ENCODE measurements around the gene LRRC36. TPM values are rescaled to one million over a fixed set of nuclear protein-coding genes. Genes with fewer than 3 reads are reported as not detected.

LRRC36 gene
- total and polyA plus RNA-seq, 8 donors = 1.3 to 16.4 (median 2.4) TPM

- intact Hi-C loops (cut with DNase I) = no loop called here
- WGBS, 2 donors = 51 to 56% methylated on average over 2 of the region's 2 CpGs
- H3K4me3 ChIP-seq = no peak overlapping the region
- ATAC-seq (no peak), FAIRE-seq (no peak), DNase-seq (no peak)
- no peaks in the 10 kb centered on the region for H3K9me3 ChIP-seq
- H3K36me3 ChIP-seq = no peaks in the 10 kb centered on the region
- no peaks in the 10 kb centered on the region for H3K27me3 ChIP-seq
- no peak overlapping the region for H3K27ac ChIP-seq
- peaks cover 0 to 7% (median 0%) of the 10 kb centered on the region in 3 donors for H3K4me1 ChIP-seq
- no peak for TF ChIP-seq CTCF (IDR thresholded peaks at IDR 0.05)
Observed at GRCh38 chr16:67417333-67418061, 90.9 kb downstream of the LRRC36 start.

- no peak overlapping the region for H3K27ac ChIP-seq
- no peak for ATAC-seq
Observed at GRCh38 chr16:67419502-67419901, 92.9 kb downstream of the LRRC36 start.

GRCh38 chr16:67419931-67420330 is 93.3 kb downstream of the LRRC36 start:
- Histone ChIP-seq H3K4me1 (peaks cover 12 to 20% (median 13%) of the 10 kb centered on the region in 3 donors), H3K27me3 (no peaks in the 10 kb centered on the region), H3K4me3 (no peak overlapping the region), H3K9me3 (no peaks in the 10 kb centered on the region), H3K27ac (no peak overlapping the region), H3K36me3 (no peaks in the 10 kb centered on the region)
- no peak for TF ChIP-seq CTCF (IDR thresholded peaks at IDR 0.05)
- whole genome bisulfite sequencing, 2 donors = 77 to 79% methylated on average over 3 of the region's 3 CpGs
- ATAC-seq (no peak), FAIRE-seq (no peak), DNase-seq (no peak)
- intact Hi-C loops (cut with DNase I) = no loop called here

More at GRCh38 chr16:67419502-67419901, 92.9 kb downstream of the LRRC36 start:
- Histone ChIP-seq H3K4me1 (peaks cover 8 to 16% (median 9%) of the 10 kb centered on the region in 3 donors), H3K36me3 (no peaks in the 10 kb centered on the region), H3K9me3 (no peaks in the 10 kb centered on the region), H3K27me3 (no peaks in the 10 kb centered on the region), H3K4me3 (no peak overlapping the region)
- no peak for DNase-seq
- intact Hi-C loops (cut with DNase I) = no loop called here
- no peak for TF ChIP-seq CTCF (IDR thresholded peaks at IDR 0.05)
- FAIRE-seq = no peak
- WGBS, 2 donors = 88 to 95% methylated on average over 3 of the region's 3 CpGs

GRCh38 chr16:67421030-67421429 is 94.4 kb downstream of the LRRC36 start:
- FAIRE-seq (no peak), ATAC-seq (no peak), DNase-seq (no peak)
- Histone ChIP-seq H3K4me1 (peaks cover 12 to 14% (median 13%) of the 10 kb centered on the region in 3 donors), H3K4me3 (no peak overlapping the region), H3K9me3 (no peaks in the 10 kb centered on the region), H3K36me3 (no peaks in the 10 kb centered on the region), H3K27me3 (no peaks in the 10 kb centered on the region), H3K27ac (no peak overlapping the region)
- intact Hi-C loops (cut with DNase I) = no loop called here
- 82 to 92% methylated on average over 4 of the region's 4 CpGs for WGBS, 2 donors
- no peak for TF ChIP-seq CTCF (IDR thresholded peaks at IDR 0.05)

- no peak for TF ChIP-seq CTCF (IDR thresholded peaks at IDR 0.05)
- no peak overlapping the region for H3K4me3 ChIP-seq
- no peaks in the 10 kb centered on the region for H3K9me3 ChIP-seq
- DNase-seq (no peak), FAIRE-seq (no peak), ATAC-seq (no peak)
- intact Hi-C loops (cut with DNase I) = no loop called here
- H3K4me1 ChIP-seq = peaks cover 12 to 14% (median 13%) of the 10 kb centered on the region in 3 donors
- WGBS, 2 donors = 93 to 97% methylated on average over 5 of the region's 5 CpGs
- no peaks in the 10 kb centered on the region for H3K36me3 ChIP-seq
- H3K27me3 ChIP-seq = no peaks in the 10 kb centered on the region
- no peak overlapping the region for H3K27ac ChIP-seq
Observed at GRCh38 chr16:67423015-67423414, 96.4 kb downstream of the LRRC36 start.

All from pancreas (tissue), 10 donors.